CMK (cell line): ENCODE data around the gene PPP2R2B.

Experiments
- DNase-seq: peaks from one replicate; pipeline ENCODE4 v3.0.0-alpha.2; 2010; ENCODE audit warnings: low read depth

The PPP2R2B gene

DNA sequence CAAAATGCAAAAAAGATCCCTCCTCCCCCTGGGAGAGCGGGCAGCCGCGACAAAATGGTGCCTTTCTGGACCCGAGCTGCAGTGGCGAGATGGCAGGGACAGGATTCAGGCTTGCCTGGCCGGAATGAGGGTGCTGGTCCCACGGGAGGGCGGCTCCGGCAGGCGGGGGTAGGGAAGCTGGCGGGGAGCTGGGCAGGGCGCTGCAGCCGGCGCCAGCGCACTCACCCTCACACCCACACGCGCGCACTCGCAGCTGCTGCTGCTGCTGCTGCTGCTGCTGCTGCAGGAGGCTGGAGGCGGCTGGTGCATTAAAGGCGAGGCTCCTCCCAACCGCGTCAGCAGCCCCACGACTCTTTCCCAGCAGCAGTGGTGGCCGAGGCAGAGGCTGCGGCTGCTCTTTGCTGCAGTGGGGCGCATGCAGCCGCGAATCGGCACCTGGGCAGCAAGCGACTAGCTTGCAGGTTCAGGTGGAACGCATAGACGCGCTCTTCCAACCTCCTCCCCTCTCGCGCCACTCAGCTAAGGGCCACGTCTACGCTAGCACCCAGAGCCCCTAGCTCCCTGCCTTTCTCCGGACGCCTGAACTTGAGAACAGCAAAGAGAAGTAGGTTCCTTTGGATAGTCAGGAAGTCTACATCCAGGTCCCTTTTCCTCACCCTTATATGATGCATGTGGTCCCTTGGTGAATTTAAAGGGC is at the start of gene PPP2R2B:
PPP2R2B (minus strand) TSS at position 282 of the 697 bp plus-strand sequence.
- DNase-seq: no peak

DNA sequence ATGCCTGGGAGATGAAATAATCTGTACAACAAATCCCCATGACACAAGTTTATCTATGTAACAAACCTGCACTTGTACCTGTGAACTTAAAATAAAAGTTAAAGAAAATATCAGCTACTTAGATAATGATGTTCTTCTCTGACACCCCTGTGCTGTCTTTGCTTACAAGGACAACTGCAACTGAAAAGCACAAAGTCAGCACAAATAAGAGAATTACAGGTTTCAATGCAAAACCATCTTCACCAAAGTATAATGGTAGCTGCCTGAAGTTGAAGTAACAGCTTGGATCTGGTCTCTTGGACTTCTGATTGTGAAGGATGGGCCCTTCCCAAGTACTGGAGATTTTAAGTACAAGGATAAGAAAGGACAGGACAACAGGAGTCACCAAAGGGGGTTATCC is 45.6 kb upstream of the PPP2R2B start:
- no peak for DNase-seq

DNA sequence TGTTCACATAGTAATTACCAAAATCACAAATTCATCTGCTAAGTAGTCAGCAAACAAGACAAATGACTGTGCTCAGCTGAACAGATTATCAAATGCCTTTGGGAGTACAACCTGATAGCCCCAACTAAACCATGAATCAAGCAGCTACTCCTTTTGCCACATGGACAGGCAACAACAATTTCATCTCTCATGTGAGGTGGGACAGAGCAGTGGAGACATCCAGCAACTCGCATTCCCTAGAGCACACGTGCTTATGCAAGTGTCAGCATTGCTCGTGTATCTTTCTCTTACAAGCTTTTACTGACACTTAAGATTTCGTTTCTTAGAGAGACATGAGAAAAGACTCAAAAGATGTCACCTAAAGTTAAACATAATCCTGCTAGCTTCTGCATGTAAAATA is 42.7 kb upstream of the PPP2R2B start:
- no peak for DNase-seq

DNA sequence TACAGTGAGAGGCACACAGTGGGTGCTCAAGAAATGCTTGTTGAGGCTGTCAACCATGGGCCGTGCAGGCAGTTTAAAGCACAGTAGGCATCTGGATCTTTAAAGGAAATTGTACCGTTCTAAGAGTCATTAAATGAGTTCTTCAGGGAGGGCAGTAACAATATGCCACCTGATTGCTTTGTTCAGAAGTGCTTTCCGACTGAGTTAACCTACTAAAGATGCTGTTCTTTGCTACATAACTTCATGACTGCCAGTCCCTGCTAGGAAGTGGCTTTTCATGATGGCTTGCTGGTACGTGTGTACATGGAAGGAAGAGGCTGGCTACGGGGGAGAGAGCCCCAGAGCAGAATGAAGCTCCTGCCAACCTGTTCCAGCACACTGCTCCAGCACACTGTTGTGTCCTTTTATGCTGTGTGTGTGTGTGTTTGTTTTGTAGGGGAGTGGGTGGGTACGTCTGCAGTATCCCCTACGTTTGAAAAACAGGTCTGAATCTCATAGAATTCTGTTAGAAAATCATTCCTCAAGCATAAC is 41.9 kb upstream of the PPP2R2B start:
- DNase-seq: no peak

DNA sequence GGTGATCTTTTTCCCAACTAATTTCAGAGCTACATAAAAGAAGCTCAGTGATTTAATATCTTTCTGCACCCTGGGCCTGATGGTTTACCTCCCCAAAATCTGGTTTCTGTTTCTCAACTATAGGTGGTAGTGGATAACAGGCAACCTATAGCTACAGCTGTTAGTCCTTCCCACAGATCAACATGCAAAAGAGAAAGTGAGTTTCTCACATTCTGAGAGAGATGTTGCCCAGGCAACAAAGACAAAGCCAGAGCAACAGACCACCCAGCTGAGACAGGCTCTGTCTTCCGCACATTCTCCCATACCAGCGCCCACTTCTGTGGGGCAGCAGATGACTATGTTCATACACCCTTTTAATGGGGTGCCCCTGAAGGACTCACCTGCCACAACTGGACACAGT is 40.7 kb upstream of the PPP2R2B start:
- no peak for DNase-seq

DNA sequence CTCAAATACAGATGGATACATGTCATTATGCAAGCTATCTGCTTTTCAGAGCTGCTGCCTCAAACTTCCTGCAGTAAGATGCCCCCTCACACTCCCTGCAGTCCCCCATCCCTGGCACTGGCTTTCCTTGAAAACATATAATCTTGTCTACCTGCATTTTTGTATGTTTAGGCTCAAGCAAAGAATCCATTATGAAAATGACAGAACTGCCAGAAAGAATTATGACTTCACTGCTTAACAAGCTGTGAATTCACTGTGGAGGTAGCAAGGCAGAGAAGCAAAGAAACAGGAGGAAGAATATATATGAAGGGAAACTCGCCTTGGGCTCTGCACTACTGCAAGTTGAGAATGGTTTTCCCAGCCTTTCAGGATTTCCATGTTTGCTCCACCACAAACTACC is 39.4 kb upstream of the PPP2R2B start:
- DNase-seq: no peak

DNA sequence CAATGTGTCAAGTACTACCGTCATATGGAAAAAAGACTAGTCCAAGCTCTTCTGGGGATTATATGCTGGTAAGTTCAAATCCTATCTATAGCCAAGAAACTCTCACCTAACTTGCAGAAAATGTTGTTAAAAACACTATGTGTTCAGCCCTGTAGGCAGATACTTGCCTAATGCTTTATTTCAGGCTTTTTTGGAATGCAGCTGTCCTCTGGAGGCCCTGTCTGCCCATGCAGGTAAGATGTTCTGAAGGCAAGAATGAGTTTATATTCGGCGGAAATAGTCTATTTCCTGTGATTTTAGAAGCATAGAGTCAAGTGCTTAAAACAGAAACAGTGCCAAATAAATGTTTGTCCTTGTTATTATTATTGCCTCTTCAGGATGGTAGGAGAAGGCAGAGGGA is 34.3 kb upstream of the PPP2R2B start:
- no peak for DNase-seq

DNA sequence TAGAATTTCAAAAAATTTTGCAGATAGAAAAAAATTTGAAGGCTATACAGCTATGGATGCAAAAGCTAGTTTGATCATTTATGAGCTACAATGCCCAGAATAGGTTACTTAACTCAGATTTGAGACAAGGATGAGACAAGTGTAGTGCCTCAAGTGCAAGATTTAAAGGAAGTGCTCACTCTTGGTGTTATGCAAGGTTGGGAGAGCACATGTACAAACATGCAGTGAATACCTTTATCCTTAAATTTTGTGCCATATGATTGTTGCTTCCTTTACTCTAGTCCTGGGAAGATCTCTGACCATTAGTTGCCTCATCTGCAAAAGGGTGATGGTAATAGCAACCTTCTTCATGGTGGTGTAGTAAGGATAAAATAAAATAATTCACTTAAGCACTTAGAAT is 31.7 kb upstream of the PPP2R2B start:
- no peak for DNase-seq

DNA sequence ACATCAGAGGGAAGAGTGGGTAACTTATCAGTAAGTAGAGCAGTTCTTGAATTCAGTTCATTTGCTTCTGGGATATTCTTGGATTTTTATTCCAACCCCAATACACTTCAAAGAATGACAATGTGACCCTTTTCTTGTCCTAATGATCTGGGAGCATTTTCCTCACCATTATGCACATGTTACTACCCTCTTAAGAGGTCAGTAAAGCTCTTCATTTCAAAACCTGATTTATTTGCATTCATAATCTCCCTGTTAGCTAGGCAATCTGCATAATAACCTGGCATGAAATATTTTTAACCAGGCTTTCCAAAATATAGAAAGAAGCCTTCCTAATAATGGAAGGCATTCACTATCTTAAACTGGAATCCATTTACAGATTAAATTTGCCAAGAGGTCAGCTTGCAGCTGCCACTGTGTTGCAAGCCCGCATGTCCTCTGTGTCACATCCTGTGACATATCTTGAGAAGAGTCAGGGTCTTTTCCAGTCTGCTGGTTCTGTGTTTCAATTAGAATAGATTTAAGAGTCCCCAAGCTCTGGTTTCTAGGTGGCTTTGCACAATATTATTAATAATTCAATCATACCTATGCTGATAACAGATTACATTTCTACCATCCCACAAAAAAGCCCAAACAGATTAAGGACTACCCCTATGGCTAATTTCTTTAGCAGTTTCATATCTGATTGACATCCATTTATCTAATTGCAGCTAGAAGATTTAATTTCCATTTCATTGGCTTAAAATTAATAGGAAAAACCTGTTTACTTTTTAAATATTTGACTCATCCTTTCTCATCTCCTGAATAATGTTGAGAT is 30.9 kb upstream of the PPP2R2B start:
- DNase-seq: no peak

DNA sequence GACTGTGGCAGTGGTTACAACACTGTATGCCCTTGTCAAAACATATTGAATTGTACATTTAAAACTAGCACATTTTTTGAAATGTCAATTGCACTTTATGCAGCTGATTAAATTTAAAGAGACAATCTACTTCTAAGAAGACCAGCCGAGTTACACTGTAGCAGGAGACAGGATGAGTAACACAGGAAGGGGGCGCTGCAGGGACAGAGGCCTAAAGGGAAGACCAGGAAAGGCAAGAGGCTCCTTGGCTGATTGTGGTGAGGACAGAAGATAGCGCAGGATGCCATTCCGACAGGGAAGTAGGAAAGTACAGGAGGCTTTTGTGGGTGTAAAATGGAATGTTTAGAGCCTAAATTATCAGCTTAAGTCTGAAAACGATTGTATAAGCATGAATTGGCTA is 28.2 kb upstream of the PPP2R2B start:
- no peak for DNase-seq

DNA sequence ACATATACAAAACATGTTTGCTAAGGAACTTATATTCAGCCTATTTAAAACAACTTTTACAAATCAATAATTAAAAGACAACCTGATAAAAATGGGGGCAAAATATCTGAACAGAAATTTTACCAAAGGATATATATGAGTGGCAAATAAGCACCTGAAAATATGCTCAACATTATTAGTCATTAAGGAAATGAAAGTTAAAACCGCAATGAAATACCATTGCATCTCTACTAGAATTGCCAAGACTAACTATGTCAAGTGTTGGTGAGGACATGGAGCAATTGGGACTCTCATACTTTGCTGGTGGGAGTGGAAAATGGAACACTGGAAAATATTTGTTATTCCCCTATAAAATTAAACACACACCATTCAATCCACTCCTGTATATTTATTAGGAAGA is 26.3 kb upstream of the PPP2R2B start:
- DNase-seq: no peak

DNA sequence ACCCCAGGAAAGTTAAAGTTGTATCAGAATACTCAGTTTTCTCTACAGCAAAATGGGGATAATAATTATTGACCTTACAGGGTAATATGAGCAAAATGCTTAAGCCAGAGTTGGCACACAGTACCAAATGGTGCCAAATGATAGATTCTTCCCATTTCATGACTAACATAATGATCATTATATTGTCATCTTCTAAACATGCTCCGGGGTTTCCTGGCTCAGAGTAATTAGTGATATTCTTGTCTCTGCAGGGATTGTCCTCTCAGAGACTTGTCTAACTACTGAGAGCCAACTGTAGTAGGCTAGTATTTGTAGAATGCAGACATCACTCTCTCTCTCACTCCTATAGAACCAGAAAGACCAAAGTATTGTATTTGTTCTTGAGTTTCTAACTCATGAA is 25.2 kb upstream of the PPP2R2B start:
- DNase-seq: no peak

DNA sequence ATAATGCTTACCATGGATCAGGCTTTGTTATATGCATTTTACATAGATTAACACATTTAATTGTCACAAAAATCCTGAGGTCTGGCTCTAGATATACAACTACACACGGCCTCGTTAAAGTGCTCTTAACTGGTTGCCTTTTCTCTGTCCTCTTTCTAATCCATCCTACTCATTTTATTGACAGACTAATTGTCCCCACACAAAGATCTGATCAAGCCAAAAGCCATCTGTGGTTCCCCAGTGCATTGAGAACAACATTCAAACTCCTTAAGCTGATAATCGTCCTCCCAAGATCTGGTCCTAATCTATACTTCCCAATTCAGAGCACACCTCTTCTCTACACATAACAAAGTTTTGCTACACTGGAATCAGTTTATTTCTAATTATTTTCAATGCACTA is 23.9 kb upstream of the PPP2R2B start:
- no peak for DNase-seq

DNA sequence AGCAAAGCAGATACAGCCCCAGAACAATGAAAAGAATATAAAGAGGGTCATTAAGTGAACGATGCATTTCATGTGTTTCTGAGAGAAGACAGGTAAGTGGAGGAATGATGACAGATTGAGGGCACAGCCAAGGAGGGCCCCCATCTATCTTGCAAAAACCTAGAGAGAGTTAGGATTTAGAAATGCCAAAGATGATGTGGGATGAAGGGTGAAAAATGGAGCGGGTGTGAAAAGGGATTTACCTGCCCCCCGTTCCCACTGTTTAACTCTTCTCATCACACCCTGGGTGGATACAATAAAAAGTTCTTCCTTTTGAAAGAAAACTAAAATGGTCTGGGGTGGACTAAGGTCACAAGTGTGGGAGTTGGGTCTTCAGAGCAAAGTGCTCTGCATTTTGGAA is 18.5 kb upstream of the PPP2R2B start:
- DNase-seq: no peak

DNA sequence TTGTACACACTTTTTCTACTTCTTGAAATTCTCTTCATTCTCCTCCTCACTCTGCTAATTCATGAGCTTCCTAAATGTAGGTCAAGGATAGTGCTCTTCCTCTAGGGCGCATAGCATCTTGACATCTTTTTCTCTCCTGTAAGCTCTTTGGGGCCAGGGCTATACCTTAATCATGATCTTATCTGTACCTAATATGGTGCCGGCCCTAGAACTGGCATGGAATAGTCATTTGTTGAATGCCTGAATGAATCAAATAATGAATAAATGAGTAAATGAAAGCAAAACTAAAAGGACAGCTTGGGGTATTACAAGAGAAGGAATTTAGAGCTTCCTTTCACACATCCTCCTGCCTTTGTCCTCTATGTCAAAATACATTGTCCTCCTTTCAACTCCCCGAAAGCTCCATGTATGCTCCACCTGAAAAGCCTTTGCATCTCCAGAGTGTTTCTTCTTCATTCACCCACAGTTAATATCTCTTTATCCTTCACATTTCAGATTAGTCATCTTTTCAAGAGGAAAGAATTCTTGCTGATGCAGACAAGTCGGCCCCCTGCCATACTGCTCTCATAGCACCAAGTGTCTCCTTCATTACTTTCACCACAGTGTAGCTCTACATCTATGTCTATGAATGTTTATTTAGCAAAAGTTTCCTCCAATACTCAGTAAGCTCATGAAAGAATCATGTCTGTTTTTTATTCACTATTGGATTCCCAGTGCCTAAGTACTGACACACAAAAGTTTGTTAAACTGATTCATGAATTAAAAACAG is 16.4 kb upstream of the PPP2R2B start:
- DNase-seq: no peak

DNA sequence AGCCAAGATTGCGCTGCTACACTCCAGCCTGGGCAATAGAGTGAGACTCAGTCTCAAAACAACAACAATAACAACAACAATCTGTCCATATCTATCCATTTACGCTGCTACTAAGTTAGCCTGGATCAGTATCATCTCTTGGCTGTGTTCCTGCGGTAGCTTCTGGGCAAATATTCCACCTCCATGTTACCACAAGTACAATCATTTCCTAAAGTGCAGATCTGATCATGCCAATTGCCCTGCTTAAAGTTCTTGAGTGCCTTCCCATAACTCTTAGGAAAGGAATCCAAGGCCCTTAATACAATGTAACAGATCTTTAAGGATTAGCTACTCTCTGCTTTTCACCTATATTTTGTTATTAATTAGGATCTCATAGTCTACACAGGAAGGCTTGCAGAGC is 15.4 kb upstream of the PPP2R2B start:
- DNase-seq: no peak

DNA sequence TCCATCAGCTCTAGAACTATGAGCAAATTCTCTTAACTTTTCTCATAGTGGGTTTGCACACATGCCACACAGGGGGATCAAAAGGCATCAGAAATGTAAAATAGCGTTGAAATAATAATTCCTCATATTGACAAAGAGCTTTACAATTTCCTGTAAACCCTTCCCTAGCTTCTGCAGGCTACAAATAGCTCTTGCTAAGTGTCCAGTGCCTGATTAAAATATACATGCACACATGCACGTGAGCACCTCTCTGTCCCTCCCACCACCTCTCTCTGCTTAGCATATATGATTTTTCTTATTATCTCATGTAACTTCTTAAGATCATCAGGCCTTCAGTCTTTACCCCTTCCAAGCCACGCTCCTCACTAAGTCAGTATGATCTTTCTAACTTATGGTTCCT is 13.7 kb upstream of the PPP2R2B start:
- no peak for DNase-seq

DNA sequence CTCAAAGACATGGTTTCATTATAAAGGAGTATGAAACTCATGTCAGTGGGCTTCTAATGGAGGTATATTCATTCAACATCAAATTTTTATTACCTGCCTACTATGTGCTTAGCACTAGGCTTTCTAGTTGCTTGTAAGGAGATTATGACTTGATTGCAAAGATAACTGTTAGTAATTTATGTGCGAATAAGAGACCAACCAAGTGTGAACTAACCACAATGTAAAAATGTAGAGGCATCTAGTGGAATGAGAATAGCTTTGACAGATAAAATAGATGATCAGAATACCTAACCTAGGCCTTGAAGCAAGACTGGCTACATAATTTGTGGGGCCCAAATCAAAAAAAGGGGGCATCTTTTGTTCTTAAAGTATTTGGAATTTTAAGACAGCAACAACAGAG is 13.0 kb upstream of the PPP2R2B start:
- DNase-seq: no peak

DNA sequence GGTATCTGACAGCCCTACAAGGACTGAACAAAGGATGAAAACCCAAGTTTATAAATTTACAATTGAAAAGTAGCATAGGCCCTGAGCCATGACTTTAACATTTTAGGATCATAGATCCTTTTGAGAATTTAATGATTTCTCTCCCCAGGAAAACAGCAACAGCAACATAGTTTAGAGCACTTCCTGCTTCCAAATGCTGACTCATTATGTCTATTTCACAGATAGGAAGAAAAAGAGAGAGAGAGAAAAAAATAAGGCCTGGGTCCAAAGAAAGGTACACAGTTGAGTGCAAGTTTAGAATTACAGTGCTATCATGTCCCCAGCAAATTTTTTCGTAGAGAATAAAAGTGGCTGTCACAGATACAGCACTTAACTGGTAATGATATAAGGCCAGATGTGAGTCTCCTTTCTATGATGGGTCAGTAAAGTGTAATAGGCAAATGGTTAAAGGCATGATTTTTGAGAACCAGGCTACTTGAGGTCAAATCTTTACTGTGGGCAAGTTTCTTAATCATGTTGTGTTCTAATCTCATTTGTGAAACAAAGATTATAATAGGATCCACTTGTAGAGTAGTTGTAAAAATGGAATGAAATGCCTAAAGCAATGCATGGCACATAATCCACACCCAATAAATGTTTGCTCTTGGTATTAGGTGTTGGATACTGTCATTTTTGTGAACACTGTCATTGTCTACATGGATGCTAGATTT is 12.3 kb upstream of the PPP2R2B start:
- DNase-seq: no peak

DNA sequence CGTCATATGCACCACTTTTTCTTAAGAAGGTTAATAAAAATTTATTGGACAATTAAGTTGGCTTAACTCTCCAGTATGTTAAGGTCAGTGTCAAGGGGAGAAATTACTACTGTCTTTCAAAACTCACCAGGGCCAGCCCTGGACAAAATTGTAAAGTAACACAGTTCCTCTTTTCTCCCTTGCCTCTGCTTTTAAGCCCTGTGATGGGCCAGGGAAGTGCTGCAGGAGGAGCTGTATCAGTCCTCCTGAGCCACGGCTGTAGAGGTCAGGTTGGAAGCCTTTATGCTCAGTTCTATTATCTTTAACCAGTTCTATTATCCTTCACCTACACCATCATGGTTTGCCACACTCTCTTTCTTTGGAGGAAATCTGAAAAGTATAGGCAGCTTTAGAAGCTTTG is 11.5 kb upstream of the PPP2R2B start:
- no peak for DNase-seq

DNA sequence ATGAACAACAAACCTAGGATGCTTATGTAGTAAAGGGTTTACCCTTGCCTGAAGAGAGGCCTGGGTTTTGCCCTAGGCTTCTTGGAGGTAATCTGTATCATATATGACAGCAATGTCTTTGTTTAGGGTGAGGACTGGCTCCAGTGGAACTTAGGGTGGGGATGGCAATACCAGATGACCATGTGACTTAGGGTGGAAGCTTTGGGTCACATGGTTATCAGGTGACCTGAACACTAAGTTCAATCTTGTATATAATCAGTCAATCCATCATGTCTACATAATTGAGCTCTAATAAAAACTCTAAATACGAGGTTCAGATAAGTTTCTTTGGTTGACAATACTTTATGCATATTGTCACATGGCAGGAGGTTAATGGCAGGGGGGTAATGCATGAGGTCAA is 10.6 kb upstream of the PPP2R2B start:
- DNase-seq: no peak

DNA sequence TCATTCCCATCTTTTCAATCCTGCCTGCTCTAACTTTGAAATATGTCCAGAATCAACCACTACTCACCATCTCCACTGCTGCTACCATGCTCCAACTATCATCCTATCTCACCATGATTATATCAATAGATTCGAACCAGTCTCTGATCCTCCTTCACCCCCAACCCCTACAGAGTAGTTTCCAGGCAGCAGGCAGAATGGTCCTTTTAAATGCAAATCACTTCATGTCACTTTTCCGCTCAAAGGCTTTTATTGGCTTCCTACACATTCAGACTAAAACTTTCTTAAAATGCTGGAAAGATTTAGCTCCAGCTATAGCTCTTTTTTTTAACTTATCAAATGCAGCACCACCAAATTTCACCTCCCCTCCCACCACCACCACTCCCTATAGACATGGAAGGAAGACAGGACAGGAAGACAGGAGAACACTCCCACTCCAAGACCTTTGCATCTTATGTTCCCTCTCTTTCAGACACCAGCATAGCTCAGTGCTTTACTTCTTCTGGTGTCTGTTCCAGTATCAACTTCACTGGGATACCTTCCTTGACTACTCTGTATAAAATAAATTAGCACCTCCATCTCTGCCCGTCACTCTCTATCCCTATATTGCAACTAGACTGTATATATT is 9.9 kb upstream of the PPP2R2B start:
- no peak for DNase-seq
